Activated CD4-positive, alpha-beta T cell treated with anti-CD3 and anti-CD28 coated beads, Interleukin-2, Interleukin-4, amounts not matched to agents 100 ng/mL and 50 ng/mL, durations not matched to agents 16 hours and 8 hours (primary cell): ENCODE measurements around the gene LRMDA.

ENCODE experiments used
- DNase-seq: peaks from one replicate; pipeline ENCODE4 v3.0.0-alpha.2; 2020; ENCODE audit warnings: low spot score

Gene LRMDA

DNA sequence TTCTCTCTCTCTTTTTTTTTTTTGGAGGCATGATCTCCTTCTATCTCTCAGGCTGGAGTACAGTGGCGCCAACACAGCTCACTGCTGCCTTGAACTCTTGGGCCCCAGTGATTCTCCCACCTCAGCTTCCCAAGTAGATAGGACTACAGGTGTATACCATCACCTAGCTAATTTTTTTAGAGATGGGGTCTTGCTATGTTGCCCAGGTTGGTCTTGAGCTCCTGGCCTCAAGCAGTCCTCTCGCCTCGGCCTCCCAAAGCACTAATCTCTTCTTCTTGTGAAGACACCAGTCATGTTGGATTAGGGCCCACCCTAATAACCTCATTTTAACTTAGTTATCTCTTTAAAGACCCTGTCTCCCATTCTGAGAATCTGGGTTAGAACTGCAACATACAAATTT, 45.6 kb downstream of the LRMDA start:
- no peak for DNase-seq

DNA sequence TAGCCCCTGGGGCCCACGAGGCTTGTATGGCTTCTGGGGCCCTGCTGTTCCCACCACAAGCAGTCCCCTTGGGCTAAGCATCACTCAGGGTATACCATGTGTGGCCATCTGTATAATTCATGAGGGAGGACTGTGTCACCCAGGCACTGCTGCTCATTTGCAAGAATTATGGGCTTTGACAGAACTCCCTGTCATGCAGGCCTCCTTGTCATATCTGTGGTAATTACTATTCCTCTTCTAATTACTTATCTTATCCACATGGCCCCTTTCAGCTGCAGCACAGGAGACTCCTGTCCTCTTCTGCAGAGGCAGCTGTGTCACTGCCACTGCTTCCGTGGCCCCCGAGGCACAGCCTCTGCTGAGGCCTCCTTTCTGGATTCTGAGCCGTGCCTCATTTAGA, 46.3 kb downstream of the LRMDA start:
- DNase-seq: no peak

DNA sequence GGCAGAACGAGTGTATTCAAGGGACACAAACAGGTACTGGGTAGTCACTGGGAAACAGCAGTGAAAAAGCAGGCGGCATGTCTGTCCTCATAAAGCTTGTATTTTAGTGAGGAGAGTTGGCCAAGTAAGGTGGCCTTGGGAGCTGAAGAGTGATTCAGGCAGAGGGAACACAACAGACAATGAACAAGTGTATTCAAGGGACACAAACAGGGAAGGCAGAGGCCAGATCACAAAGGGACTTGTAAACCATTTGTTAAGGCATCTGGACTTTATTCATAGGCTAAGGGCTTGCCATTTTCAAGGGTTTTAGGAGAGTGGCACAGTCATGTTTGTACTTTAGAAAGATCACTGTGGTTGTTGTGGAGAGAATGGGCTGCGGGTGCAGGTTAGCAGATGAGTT, 49.0 kb downstream of the LRMDA start:
- DNase-seq: no peak

DNA sequence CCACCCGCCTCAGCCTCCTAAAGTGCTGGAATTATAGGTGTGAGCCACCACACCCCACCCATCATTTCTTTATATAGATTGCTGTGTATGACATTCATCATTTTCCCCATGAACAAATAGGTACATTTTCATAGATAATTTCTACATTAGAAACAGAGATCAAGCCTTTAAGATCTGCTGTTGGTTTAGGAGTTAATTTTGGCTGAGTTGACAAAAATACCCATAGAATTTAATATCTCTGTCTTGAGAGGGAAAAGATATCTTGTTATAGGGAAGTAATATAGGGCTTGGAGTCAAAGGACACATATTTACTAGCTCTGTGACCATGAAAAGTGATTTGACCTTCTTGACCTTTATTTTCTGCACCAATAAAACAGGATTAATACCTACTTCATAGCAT, 51.8 kb downstream of the LRMDA start:
- no peak for DNase-seq

DNA sequence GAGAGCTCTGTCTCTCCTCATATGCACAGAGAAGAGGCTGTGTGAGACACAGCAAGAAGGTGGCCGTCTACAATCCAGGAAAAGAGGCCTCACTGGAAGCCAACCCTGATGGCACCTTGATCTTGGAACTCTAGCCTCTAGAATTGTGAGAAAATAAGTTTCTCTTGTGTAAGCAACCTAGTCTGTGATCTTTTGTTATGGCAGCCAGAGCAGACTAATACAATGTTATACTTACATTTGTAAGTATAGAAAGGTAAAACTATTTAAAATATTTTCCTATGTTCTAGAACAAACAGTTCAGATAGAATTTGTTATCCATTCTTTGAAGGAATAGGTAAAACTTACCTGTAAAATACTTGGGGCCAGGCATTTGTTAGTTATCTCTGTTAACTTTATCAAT, 53.3 kb downstream of the LRMDA start:
- DNase-seq: no peak

DNA sequence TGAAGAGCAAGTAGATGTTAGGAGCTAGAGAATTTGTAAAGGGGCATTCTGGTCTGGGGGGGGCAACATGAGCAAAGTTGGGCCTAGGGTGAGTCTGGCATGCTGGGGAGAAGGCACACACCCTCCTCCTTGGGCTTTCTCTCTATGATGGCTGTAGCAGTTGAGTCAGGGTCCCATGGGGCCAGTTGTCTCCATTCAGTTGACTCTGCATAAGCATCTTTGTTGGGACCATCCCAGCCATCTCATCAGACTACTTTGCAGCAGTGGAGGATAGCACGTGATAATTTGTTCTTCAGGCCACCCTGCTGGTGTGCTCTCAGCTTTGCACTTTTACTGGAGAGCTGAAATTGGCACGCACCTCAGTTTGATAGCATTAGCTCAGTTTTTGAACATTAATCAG, 55.2 kb downstream of the LRMDA start:
- DNase-seq: no peak

DNA sequence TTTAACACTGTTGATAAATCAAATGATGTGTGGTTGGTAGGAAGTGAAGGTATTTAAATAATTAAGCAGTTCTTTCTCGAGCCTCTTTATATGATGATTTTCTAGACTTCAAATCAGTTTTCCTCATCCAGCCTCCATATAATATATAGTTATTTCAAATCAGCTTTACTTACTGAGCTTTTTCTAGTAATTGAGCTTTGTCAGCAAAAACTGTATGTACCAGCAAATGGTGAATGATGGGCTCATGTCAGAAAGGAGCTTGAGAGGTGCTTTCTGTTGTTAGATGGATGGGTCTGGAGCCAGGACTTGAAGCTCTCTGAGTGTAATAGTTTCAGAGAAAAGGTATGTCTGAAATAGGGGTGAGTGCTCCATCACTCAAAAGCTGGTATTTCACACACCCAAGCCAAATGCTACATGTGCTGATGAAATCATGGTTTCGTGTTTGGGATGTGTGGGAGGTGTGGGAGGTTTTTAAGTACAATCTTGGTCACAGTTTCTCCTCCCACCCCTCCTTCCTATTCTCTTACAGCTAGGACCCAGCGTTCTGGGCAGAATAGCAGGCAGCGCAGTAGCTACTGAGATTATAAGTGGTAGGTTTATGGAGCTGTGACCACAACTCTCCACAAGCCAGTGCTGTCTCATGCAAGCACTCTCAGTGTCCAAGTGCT, 55.8 kb downstream of the LRMDA start:
- no peak for DNase-seq

DNA sequence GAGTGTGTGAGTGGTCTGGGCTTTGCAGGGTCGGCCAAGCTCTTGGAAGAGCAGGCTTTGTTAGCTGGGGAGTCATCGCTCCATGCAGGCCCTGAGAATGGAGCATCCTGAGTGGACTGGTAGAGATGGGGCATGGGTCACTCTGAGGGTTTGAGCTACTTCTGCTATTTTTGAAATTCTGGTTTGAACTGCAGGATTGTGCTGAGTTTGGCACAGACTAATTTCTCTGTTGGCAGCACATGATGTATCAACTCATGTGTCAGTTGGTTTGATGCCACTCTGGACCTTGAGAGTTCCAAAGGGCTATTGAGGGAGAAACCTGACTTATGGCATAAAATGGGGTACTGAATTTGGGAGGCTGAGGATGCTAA, 56.3 kb downstream of the LRMDA start:
- no peak for DNase-seq

DNA sequence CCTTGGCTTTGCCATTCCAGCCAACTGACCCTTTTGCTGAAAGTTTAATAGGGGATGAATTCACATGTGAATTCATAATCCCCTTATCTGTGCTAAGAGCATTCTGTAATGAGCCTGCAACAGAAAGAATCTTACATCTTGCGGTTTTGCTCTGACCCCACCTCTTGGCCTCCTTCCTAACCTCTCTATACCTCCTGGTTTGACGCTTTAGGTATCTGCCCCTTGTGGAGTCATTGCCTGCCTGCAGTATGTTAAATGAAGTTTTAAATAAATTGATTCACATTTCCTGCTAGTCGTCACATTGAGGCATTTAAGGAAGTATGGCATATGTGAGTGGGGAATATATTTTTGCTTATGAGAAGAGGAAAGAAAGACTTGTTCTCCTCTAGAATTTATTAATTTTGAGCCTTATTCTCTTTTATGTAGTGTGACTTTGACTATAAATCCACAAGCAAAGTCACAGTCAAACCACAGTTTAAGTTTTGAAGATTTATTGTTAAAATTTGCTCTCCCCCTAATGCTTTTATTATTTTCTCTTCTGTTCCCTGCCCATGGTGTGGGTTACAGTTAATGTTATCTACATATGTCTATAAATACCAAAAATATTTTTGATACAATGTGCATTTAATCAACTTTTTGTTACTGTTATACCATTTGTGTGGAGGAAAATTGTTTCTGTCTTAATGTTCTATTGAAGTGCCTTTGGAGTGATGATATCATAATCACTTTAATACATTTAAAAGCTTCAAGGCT, 60.9 kb downstream of the LRMDA start:
- no peak for DNase-seq

DNA sequence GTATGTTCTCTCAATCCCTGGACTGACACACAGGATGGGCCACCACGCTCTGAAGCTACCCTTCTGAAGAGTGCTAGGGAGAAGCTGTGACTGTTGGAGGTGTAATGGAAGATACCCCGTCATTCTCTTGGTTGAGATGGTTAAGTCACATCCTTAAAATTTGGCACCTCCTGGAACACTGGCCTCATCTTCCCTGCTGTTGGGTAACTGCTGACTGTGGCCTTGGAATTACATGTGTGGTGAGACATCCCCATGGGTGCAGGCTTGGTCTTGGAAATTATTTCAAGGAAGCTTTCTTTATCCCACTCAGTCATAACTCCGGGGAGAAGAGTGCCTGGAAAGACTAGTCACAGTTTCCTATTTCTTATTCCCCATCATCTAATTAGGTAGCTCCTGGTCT, 62.0 kb downstream of the LRMDA start:
- DNase-seq: no peak

DNA sequence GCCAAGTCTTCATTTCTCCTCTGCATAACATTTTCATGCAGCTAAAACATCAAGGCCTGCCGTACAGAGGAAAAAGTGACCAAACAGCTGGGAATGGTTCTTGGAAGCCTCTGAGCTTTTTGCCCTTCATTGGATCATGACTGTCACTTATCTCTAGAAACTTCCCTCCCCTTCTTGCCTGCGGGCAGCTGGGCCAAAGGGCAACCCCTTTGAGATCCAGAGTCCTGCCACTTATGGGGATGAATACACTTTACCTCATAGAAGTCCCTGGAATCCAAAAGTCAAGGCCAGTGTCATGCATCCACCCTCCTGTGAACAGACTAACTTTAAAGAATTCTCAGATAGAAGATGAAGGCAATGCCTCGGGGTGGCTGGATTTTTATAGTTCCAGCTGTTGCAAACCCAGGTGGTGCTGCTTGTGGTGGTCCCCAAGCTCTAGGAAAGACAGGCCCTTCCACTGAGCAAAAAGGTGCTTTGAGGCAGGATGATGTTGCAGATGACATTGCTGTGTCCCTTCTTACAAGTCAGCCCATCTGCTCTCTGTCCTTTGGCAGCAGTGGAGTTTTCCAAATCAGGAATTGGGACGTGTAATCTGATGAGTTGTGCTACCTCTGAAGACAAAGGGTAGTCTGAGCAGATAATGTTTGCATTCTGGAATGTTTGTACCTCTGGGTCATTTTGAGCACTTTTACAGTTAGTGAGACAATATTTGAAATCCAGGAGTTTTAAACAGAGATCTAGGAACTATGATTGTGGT, 64.2 kb downstream of the LRMDA start:
- DNase-seq: no peak

DNA sequence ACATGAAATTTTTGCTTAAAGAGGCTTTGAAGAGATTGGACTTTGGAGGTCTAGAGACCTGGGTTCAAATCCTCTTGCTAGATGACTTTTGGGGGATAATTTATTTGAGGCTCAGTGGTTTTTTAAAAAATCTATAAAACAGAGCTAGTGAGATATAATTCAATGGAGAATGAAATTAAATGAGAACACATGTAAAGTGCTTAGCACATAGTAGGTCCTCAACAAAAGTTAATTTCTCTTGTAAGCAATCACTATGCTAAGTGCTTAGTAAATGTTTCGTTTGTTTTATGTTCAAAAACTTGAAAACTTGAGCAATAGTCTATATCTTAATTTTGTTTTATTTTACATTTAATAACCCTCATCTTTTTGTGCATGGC, 64.8 kb downstream of the LRMDA start:
- DNase-seq: no peak

DNA sequence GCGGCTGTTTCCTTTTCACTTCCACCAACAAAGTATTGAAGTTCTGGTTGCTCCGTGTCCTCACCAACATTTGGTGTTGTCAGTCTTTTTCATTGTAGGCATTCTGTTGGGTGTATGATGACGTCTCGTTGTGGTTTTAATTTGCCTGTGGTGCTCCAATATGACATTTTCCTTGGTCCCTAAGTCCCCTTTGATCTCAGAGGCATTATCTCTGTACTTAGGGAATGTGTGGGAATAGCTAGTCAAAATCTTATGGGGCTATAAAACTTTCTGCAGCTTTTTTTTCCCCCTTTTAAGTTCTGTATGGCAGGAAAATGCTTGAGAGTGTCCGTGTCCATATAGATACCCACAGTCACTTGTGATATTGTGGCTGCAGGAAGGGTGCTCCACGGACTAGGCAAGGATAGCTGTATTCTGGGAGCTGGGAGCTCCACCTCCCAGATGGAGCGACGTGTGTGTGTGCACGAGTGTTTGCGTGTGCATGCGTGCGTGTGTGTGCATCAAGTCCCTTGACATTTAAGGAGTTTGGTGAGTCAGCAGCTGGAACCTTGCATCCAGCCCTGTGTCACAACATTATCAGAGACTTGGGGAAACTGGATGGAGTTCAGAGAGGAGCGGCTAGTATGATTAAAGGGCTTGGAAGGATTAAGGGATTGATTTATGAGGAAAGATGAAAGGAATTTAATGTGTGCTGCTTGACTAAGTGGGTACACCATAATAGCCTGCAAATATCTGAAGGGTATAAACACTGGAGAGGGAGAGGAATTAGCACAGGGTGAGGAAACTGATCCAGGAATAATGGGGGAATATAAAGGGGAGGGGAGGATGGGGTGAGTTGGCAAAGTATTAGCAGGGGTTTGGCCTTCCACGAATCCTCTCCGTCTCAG, 66.8 kb downstream of the LRMDA start:
- DNase-seq: no peak

DNA sequence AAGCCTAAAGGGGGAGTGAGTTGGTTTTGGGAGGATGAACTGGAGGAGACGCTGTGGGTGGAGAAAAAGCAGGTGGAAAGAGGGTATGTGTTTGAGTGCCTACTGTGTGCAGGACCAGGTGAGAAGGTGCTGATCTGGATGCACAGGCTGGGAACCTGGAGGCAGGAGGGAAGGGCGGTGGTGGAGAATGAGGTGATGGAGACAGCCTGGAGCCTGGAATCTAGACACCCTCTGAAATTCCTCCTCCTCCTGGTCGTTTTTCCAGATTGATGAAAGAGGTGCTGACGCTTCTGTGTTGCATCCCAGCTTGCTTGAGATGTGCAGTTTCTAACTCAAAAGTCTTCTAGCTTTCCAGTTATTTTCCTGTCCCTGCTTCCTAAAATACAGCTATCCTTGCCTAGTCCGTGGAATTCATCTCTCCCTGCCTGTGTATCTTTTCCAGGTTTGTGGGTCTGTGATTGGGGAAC, 67.5 kb downstream of the LRMDA start:
- no peak for DNase-seq

DNA sequence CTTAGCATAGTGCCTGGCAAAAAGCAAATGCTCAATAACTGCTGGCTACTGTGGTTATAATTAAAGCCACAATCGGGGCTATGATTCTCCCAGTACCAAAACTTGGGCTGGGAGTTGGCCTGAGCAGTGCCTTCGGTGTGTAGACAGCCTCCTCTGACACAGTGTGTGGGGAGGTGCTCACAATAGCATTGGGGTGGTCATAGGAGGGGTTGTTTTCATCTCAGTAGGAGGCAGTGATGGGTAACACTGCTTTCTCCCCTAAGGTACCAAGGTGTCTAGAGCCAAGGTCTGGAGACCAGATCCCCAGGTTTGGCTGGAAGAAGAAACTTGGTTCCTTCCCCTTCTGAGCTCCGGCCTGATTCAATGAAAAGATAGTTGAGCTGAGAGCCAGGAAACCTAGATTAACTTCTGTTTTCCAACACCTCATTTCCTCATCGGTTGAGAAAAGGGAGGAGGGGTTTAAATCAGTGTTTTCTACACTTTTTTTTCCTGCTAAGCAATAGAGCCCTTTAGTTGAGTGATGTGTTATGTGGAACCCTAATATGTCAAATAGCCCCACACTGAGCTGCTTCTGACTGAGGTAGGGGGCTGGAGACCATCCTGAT, 68.2 kb downstream of the LRMDA start:
- no peak for DNase-seq

DNA sequence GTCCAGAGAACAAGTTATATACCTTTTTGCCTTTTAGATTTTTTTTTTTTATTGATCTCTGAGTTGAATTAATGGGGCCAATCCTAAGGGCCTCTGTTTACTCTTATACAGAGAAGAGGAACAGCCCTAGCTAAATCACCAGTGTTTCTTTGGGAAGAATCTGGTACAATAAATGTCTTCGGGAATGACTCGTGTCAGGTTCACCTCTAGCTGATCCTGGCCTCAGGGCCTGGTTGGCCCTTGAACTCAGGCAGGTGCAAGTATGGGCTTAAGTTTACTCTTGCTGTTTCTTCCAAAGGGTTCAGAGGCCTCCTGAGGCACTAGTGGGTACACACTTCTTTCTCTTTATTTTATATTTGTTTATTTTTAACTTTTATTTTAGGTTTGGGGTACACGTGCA, 71.0 kb downstream of the LRMDA start:
- DNase-seq: no peak

DNA sequence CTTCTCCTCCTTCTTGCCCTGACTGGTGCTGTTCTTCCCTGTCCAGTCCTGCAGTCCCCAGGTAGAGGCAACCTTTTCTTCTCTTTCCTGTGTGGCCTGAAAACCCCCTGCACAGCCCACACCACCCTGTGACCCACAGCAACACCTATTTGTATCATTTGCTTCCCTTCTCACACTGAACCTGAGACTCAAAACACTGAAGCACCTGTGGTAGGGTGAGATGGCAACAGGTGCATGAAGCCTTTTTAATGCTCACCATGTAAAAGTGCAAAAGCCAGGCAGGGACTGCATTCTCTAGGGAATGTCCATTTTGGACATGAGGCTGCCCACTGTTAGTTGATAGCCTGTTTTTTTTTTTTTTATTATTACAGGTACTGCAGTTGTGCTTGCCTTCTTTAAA, 71.4 kb downstream of the LRMDA start:
- no peak for DNase-seq

DNA sequence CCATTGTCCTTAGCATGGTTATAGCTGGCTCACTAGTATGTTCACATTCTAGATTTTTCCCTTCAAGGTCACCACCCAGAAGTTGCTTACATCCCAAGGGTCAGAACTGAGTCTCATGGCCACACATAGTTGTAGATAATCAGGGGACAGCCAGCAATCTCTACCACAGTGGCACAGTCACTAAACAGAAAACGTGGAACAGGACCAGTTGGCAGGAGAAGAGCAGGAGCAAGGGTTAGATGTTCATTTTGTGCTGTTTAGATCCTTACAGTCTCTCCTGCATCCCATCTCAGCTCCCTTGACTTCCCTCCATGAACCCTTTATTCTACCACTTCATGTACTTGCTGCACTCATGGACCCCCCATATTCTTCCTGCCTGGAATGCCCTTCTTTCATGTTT, 73.9 kb downstream of the LRMDA start:
- no peak for DNase-seq

DNA sequence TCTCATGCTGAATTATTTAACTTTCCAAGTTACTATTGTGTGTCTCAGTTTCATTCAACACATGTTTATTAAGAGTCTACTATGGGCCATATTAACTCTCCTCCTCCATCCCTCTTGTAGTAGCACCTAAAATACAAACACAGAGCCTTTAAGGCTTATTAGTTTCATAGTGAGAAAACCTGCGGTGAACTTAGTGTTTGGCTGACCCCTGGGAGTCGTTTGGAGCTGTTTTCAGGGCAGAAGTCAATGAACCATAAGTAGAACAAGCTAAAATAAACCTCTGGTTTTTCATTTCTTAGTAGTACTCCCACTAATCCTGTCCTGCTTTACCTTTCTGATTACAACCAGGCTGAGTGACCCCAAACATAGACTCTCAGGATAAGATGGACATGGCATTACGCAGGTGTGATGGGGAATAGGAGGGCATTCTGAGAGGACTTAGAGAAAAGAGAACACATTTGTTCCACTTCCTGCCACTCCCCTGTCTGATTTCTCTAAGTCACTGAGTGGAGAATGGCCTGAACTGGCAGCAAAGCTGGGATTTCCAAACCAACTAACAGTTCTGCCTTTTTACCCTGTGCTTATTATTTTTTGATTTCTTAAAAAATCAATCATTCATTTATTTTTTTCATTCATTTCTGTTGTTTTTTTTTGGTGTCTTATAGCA, 74.5 kb downstream of the LRMDA start:
- DNase-seq: no peak

DNA sequence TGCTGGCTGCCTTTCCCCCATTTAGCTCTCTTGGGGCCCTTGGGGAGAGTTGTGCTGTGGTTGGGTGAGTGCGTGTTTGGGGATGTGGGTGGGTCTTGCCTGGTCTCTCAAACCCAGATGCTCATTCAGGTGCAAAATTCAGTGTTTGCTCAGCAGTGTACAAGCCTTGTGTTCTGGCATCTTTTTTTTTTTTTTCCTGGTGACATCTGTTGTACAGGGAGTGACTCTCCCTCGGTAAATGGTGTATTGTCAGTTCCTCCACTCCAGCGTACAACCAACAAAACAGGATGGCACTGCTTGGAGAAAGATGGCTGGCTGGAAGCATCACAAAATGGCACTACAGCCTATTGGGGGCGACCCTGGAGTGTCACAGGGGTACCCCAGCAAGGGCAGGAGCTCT, 75.5 kb downstream of the LRMDA start:
- no peak for DNase-seq

DNA sequence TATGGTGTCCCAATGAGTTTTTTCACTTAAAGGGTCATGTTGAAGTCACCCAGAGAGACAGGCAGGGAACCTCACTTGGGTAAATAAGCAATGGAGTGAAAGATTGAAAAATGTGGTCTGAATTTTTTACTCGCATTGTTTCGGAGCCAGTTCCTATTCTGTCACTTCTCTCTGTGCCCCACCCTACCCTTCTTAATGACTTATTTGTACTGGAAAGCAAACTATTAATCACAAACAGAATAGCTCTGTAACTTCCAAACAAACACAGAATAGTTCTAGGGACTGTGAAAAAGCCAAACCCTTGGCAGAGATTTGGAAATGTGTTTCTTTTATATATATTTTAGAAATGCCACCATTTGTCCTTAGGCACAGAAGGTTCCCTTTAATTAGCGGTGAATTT, 76.0 kb downstream of the LRMDA start:
- DNase-seq: no peak
